Left forelimb (tissue), 1 donor: ENCODE data around the gene ZNF700.
"Not testable (repeated sequence)": the region's sequence is repeated elsewhere in the genome, so short reads cannot be mapped to it uniquely, and the experiment has no call there.

ENCODE experiments used
- DNase-seq: peaks from one replicate; pipeline ENCODE4 v3.0.0-alpha.2; 2018; ENCODE audit warnings: low spot score

ZNF700 gene

DNA sequence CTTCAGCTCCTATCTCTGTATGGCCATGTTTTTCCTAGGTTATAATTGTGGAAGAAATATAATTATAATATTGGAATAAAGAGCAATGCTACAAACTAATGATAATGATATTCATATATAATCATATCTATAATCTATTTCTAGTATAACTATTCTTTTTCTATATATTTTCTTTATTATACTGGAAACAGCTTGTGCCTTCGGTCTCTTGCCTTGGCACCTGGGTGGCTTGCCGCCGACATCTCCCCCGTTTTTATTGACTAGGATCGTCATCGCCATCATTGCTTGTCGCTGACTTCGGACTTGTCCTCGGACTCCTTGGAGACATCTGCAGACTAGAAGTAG, 64.2 kb downstream of the ZNF700 start:
- no peak for DNase-seq

DNA sequence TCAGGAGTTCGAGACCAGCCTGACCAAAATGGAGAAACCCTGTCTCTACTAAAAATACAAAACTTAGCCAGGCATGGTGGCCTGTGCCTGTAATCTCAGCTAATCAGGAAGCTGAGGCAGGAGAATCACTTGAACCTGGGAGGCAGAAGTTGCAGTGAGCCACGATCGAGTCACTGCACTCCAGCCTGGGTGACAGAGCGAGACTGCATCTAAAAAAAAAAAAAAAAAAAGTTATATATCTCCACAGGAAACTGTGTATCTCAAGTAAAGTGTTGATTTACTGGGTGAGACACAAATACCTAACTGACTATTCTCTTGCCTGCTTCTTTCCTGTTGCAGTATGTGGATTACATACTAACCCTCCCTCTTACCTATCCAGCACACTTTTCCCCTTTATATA, 67.0 kb downstream of the ZNF700 start:
- not testable (repeated sequence) for DNase-seq

DNA sequence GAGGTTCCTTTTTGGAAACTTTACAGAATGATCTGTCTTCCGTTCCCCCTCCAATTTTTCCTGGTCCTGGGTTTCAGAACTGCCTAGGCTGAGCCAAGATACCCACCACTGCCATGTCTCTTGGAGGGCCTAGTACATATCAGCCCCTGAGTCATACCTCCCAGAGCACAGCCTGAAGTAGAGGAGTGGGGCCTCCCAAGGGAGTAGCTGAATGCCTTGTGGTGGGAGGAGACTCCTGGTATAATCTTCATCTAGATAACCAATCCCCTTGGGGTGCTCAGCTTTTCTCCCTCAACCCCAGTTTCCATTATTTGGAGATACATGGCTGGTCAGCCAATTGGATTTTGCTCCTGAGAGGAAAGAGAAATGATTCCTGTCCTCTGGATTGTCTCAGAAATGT, 70.3 kb downstream of the ZNF700 start:
- no peak for DNase-seq
